ENCODE results near the gene PRDM16. TPM values are rescaled to one million over a fixed set of nuclear protein-coding genes. Genes with fewer than 3 reads are reported as not detected.

Gene PRDM16
- total and polyA plus RNA-seq, 2 of the 4 experiments (the other 2 are of a cell fraction), result 0.02 TPM; not detected in 1

GRCh38 chr1:3127738-3128137 is 58.7 kb downstream of the PRDM16 start:
- Histone ChIP-seq H3K4me1 (ENCODE audit: control insufficient read depth, insufficient read depth, low read length) (no peaks in the 10 kb centered on the region), H3K9me3 (ENCODE audit: control insufficient read depth, insufficient read depth, low read length) (peaks cover 5% of the 10 kb centered on the region; the same call in 1 of the 2 replicates), H2BK15ac (ENCODE audit: low read depth, low read length) (no peak overlapping the region), H2AFZ (replicated peaks; ENCODE audit: low read length, poor library complexity) (no peak overlapping the region), H3K36me3 (ENCODE audit: control insufficient read depth, insufficient read depth, low read length) (no peaks in the 10 kb centered on the region), H3K27ac (ENCODE audit: insufficient read depth, low read length) (no peak overlapping the region), H3K18ac (ENCODE audit: low read depth, low read length) (no peak overlapping the region), H4K20me1 (ENCODE audit: insufficient read depth, low read length) (no peaks in the 10 kb centered on the region), H2BK120ac (ENCODE audit: low read depth, low read length) (no peak overlapping the region), H3K79me1 (ENCODE audit: low read depth in 1 of 2, low read length in 2 of 2) (no peaks in the 10 kb centered on the region), H3K14ac (replicated peaks; ENCODE audit: low read depth, low read length) (no peak overlapping the region), H4K91ac (ENCODE audit: insufficient read depth, low read depth, low read length) (no peak overlapping the region), H3K4ac (ENCODE audit: low read depth, low read length) (no peak overlapping the region), H2BK5ac (ENCODE audit: low read depth, low read length, poor library complexity, severe bottlenecking) (no peak overlapping the region), H4K8ac (ENCODE audit: low read depth in 2 of 2, low read length in 2 of 2) (no peak overlapping the region), H2AK5ac (ENCODE audit: low read depth, low read length) (no peak overlapping the region), H4K5ac (ENCODE audit: low read depth, low read length) (no peak overlapping the region), H2AK9ac (replicated peaks; ENCODE audit: low read depth, low read length, poor library complexity) (no peak overlapping the region), H3K9ac (ENCODE audit: low read depth, low read length) (no peak overlapping the region), H3K4me2 (ENCODE audit: low read depth, low read length) (no peak overlapping the region), H3K4me3 (ENCODE audit: insufficient read depth, low read depth, low read length) (no peak overlapping the region), H3K23ac (ENCODE audit: low read depth, low read length) (no peak overlapping the region), H3K9me1 (ENCODE audit: insufficient read depth, low read length) (no peaks in the 10 kb centered on the region), H3K27me3 (ENCODE audit: control insufficient read depth, insufficient read depth, low read length) (no peaks in the 10 kb centered on the region), H3K56ac (ENCODE audit: extremely low read depth, insufficient read depth, low read length) (no peak overlapping the region), H2BK20ac (ENCODE audit: low read depth, low read length) (no peak overlapping the region)
- DNase-seq (no peak), ATAC-seq (ENCODE audit: low read depth) (no peak)
- intact Hi-C loops (cut with micrococcal nuclease), result no loop called here
- ChIA-PET CTCF (no interaction called here), POLR2A (ENCODE audit: unreplicated experiment) (no interaction called here)
- in situ Hi-C loops (cut with MboI; ENCODE audit: low sequenced_read_pairs), result no loop called here
- no peak for TF ChIP-seq MAZ (IDR thresholded peaks at IDR 0.05; ENCODE audit: borderline replicate concordance, low read depth, low read length)
- no peak for TF ChIP-seq SMC3 (IDR thresholded peaks at IDR 0.05; ENCODE audit: low read depth, low read length)
- TF ChIP-seq CTCF (conservative IDR thresholded peaks at IDR 0.05; ENCODE audit: low read depth, low read length), result no peak
- no peak for TF ChIP-seq NFE2L2 (IDR thresholded peaks at IDR 0.05; ENCODE audit: low read depth, low read length)
- TF ChIP-seq USF2 (IDR thresholded peaks at IDR 0.05; ENCODE audit: low read depth, low read length), result no peak
- TF ChIP-seq MAFK (IDR thresholded peaks at IDR 0.05; ENCODE audit: low read depth, low read length), result no peak
- TF ChIP-seq CHD1 (IDR thresholded peaks at IDR 0.05; ENCODE audit: low read depth, low read length), result no peak
- no peak for TF ChIP-seq BHLHE40 (IDR thresholded peaks at IDR 0.05; ENCODE audit: low read depth, low read length)
- no peak for TF ChIP-seq RFX5 (IDR thresholded peaks at IDR 0.05; ENCODE audit: low read depth, low read length)
- no peak for TF ChIP-seq MXI1 (IDR thresholded peaks at IDR 0.05; ENCODE audit: borderline replicate concordance, low read depth, low read length)
- no peak for TF ChIP-seq RCOR1 (IDR thresholded peaks at IDR 0.05; ENCODE audit: insufficient replicate concordance, low read length)
- no peak for TF ChIP-seq ELK1 (IDR thresholded peaks at IDR 0.05; ENCODE audit: borderline replicate concordance, low read depth, low read length)
- no peak for TF ChIP-seq RAD21 (IDR thresholded peaks at IDR 0.05; ENCODE audit: low read length)
- TF ChIP-seq FOS (IDR thresholded peaks at IDR 0.05; ENCODE audit: low read depth, low read length), result no peak
- no peak for TF ChIP-seq POLR2A (IDR thresholded peaks at IDR 0.05; ENCODE audit: low read depth, low read length)
- no peak for TF ChIP-seq CEBPB (IDR thresholded peaks at IDR 0.05; ENCODE audit: low read depth, low read length)
- dilution Hi-C loops (cut with HindIII; ENCODE audit: low sequenced_read_pairs, unreplicated experiment), result no loop called here
- 79% methylated on average over 3 of the region's 12 CpGs; no CpG with 5 or more reads in 1 of the 2 experiments for WGBS, 2 experiments (ENCODE audit: extremely low coverage in 2 of 2, insufficient read length in 1 of 2)
- BruUV-seq (replicated peaks), result no TSS peak
